Cardiac fibroblast (primary cell): Measurements from ENCODE around the gene CD247.
"Not testable (repeated sequence)": the region's sequence is repeated elsewhere in the genome, so short reads cannot be mapped to it uniquely, and the experiment has no call there.

Experiments used
- DNase-seq, 2 donors: peaks; one replicate each; pipeline versions ENCODE4 v3.0.0 to v3.0.0-alpha.2; 2010; ENCODE audit warnings: low read depth in 2 of 2
- H3K4me3 ChIP-seq, 2 donors: replicated peaks in 1 of 2; 1 replicate in 1 of 2; 2 replicates in 1 of 2; pipeline ENCODE4 v1.5.1; 2011; ENCODE audit warnings: low read depth in 2 of 2, low read length in 2 of 2, mild to moderate bottlenecking in 2 of 2, moderate library complexity in 1 of 2
- TF ChIP-seq, protein P1 (sequence below): IDR thresholded peaks from one replicate; pipeline ENCODE4 v1.5.1; 2011; ENCODE audit warnings: low read depth, mild to moderate bottlenecking, low read length, inconsistent platforms

CD247 gene

DNA sequence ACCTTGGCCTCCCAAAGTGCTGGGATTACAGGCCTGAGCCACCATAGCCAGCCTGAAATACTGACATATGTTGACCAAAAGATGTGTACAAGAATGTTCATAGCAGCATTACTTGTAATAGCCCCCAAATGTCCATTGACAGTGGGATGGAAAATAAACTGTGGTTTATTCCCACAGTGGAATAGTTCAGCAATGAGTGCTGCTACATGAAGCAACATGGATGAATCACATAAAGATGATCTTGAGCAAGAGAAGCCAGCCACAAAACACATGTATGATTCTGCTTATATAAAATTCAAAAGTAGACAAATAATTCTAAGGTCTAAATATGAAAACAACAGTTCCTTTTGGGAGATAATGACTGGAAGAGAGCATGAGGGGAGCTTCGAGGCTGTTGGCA, 44.4 kb upstream of the CD247 start:
- peak; percentile 21 to 77 for DNase-seq
- TF ChIP-seq, protein P1, sequence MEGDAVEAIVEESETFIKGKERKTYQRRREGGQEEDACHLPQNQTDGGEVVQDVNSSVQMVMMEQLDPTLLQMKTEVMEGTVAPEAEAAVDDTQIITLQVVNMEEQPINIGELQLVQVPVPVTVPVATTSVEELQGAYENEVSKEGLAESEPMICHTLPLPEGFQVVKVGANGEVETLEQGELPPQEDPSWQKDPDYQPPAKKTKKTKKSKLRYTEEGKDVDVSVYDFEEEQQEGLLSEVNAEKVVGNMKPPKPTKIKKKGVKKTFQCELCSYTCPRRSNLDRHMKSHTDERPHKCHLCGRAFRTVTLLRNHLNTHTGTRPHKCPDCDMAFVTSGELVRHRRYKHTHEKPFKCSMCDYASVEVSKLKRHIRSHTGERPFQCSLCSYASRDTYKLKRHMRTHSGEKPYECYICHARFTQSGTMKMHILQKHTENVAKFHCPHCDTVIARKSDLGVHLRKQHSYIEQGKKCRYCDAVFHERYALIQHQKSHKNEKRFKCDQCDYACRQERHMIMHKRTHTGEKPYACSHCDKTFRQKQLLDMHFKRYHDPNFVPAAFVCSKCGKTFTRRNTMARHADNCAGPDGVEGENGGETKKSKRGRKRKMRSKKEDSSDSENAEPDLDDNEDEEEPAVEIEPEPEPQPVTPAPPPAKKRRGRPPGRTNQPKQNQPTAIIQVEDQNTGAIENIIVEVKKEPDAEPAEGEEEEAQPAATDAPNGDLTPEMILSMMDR: no peak
- no peak overlapping the region for H3K4me3 ChIP-seq

DNA sequence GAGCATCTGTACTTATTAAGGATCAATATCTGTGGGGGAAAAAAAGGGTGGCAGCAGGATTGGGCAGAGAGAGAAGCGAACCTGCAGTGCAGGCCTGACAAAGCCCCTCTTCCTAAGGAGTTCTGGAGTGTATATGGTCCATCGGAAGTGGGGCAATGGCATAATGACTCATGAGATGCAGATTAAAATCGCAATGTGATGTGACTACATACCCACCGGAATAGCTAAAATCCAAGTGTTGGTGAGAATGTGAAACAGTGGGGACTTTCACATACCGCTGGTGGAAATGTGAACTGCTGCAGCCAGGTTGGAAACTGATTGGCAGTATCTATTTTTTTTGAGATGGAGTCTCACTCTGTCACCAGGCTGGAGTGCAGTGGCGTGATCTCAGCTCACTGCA, 43.4 kb upstream of the CD247 start:
- H3K4me3 ChIP-seq: no peak overlapping the region
- DNase-seq: no peak
- TF ChIP-seq, protein P1: no peak

DNA sequence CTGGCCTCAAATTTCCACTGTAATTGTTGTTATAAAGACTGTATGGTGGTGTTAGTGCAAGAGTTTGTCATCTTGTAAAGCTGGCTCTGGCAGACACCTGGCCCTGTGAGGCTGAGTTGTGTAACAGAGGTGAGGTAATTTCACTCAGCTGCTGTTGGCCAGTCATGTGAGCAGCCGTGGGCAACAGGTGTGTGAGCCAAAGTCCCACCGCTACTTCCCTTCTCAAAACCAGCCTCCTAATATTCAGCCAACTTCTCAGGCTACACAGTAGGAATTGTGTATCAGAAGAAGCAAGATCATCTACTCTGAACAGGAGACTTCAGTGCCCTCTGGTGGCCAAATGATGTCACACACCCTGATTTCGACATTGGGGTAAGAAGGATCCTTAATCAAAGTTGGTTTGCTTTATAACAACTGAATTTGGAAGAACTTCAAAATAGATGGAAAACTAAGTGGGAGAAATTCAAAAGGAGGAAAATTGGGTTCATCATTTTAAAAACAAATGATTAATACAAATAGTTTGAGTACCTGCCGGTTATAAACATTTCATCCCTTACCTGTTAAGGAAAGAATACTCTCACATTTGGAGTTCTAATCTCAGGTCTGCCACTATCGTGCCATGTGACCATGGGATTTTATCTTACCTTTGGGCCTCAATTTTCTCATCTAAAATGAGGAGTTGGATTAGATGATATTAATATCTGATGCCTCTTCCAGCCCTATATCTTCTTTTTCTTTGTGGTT, 37.8 kb upstream of the CD247 start:
- peak; percentile 85 for DNase-seq
- TF ChIP-seq, protein P1: peak; percentile 75
- H3K4me3 ChIP-seq: no peak overlapping the region

DNA sequence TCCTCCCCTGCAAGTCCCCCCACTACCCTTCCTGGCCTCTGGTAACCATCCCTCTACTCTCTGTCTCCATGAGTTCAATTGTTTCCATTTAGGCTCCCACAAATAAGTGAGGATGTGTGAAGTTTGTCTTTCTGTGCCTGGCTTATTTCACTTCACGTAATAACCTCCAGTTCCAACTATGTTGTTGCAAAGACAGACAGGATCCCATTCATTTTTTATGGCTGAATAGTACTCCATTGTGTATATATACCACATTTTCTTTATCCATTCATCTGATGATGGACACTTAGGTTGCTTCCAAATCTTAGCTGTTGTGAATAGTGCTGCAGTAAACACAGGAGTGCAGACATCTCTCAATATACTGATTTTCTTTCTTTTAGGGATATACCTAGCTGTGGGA, 36.7 kb upstream of the CD247 start:
- DNase-seq, H3K4me3 ChIP-seq: not testable (repeated sequence)

DNA sequence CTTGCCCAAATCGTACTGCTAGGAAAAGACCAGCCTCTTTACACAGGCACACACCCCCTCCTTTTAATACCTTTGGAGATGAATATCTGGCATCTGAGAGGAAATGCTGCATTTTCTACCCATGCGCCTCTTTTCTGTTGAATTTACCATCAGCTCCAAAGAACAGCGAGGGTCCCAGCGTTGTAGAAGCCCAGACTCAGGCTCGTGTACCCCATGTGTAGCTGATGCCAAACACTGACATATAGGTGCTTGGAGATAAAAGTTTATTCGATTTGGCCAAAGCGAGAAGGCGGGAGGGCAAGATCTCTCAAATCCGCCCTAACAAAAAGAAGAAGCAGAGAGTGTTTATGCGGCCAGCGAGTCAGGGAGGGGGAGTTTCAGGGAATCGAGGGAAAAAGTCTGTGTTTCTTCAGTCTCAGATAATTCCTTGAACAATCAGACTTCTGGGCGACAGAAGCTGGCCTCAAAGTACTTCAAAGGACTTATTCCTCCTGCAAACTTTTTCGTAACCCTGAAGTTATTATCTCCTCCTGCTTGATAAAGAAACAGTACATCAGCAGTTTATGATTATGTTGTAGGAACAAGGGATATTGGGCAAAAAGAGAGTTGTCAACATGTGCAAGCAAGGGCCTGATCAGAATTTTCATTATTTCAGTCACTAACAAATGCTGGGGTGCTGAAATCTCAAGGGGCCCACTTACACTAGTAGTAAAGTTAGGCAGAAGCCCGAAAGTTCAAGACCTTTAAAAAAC, 35.9 kb upstream of the CD247 start:
- no peak for DNase-seq
- H3K4me3 ChIP-seq: peak overlapping the region; percentile 63 to 69
- TF ChIP-seq, protein P1: no peak

DNA sequence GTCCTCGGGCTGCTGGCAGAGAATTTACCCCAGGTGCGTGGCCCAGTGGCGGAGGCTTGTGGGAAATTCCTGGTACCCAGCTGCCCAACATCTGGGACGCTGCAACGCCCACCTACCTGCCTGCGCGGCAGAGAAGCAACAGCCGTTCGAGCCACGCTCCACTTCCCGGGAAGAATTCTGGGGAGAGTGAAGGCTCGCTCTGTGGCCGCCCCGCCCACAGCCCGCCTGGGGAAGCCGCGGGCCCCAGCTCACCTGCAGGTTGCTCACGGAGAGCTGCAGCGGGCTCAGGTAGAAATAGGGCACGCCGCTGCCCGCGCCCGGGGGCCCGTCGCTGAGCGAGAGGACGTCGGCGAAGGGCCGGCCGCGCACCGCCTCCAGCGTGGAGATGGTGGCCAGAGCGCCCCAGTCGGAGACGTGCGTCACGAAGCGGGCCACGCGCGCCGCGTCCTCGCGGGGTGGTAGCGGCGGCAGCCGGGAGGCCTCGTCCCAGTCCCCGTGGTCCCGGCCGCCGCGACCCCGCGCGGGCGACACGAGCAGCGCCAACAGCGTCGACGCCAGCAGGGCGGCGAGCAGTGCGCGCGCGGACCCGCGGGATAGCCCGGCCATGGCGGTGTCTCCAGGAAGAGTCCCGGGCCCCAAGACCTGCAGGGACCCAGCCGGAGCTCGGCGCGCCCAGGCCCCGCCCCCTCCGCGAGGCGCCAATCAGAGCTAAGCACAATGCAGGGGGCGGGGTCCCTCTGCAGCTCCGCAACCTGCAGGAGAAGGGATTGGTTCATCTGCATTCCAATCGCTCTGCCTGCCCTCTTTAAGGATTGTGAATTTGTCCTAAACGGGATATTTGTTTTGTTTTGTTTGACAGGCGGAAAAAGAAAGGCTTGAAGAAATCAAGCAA, 35.1 kb upstream of the CD247 start, which contains the start of gene CREG1:
Gene CREG1, minus strand, starts transcription at position 627 of the 892 bp plus-strand sequence.
- TF ChIP-seq, protein P1: no peak
- peak; percentile 89 to 94 for DNase-seq
- peak within 1 kb of the TSS; percentile 63 to 69 for H3K4me3 ChIP-seq

DNA sequence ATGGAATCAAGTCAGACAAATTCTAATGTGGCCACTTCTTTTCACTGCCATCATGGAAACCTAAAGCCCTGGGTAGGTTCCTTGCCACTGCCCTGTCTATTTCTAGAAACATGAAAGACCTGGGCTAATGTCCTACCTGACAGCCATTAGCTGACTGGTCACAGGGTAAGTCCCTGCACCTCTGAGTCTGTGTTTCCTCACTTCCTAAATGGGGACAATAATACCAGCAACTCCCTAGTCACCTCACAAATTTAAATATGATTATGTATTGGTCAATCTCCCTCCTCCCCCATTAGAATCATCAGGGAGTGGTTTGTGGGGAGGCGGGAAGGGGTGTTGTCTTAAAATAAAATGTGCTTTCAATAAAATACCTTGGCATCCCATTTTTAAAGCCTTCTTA, 33.0 kb upstream of the CD247 start:
- H3K4me3 ChIP-seq: no peak overlapping the region
- DNase-seq: no peak
- TF ChIP-seq, protein P1: no peak
